ENCODE results near the gene SLC25A23. TPM values are rescaled to one million over a fixed set of nuclear protein-coding genes. Genes with fewer than 3 reads are reported as not detected.

The SLC25A23 gene
- total RNA-seq, 1 experiment from 2014 or later: 89.5 TPM

DNA sequence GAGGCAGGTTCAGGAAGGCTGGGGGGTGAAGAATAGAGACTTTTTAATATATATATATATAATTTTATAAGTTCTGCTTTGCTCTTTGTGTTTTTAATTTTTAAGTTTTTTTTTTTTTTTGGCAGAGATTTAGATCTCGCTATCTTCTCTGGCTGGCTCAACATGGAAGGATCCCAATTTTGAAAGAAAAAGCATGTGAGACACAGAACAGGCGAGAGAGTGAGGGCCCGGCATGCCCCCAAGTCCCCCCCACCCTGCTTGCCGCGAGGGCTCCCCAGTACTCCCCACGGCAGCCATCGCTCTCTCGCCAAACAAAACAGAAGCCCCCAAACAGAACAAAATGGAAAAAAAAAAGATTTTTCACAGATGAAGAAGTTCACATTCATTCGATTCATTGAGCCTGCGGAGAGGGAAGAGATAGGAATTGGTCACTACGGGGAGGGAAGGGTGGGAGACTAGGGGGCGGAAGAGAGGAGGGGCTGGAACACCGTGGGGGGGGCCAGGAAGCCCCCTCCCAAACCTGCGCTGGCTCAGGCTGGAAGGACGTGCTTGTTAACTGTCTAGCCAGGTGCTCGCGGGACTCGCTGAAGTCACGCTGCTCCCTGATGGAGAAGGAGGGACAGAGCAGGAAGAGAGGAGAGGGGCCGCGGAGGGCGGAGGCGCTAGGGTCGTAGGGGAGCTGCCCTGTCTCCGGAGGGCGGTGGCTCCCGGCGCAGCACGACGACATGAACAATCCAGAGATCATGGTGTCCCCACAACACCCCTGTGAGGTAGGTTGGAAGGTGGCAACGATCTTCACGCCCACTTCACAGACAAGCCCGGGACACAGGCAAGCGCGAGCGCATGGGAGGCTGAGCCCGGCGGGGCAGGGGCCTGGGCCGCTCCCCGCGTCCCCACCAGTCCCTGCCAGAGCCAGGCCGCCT, 45.6 kb downstream of the SLC25A23 start:
- Histone ChIP-seq H3K9me3 (ENCODE audit: control insufficient read depth in 1 of 2, insufficient read depth in 1 of 2, low read depth in 1 of 2, low read length in 2 of 2) (no peaks in the 10 kb centered on the region), H3K36me3 (ENCODE audit: control insufficient read depth in 1 of 2, insufficient read depth in 2 of 2, low read length in 2 of 2) (peaks cover 39 to 45% of the 10 kb centered on the region in 2 experiments), H3K4me3 (replicated peaks in 1 of 2; ENCODE audit: low read depth in 1 of 2, low read length in 2 of 2) (no peak overlapping the region), H3K4me1 (ENCODE audit: control insufficient read depth in 1 of 2, insufficient read depth in 2 of 2, low read length in 2 of 2) (no peaks in the 10 kb centered on the region), H3K79me2 (ENCODE audit: insufficient read depth, low read length) (peaks cover 26% of the 10 kb centered on the region), H3K27me3 (ENCODE audit: insufficient read depth, low read length) (no peaks in the 10 kb centered on the region), H3K27ac (ENCODE audit: low read depth, low read length) (no peak overlapping the region), H3K9ac (ENCODE audit: low read length) (no peak overlapping the region), H2AFZ (ENCODE audit: low read depth, low read length, poor library complexity, severe bottlenecking) (no peak overlapping the region), H3K4me2 (ENCODE audit: low read length) (no peak overlapping the region), H3K9me2 (ENCODE audit: insufficient read depth) (no peaks in the 10 kb centered on the region), H4K20me1 (ENCODE audit: insufficient read depth) (no peaks in the 10 kb centered on the region)
- CTCF ChIA-PET: no interaction called here
- RAD21 ChIA-PET (ENCODE audit: low non-redundant PET in 1 of 2, low total read pairs in 2 of 2, uncharacterized antibody in 2 of 2, unreplicated experiment in 2 of 2): no interaction called here
- no peak for ATAC-seq
- TF ChIP-seq, protein P1, sequence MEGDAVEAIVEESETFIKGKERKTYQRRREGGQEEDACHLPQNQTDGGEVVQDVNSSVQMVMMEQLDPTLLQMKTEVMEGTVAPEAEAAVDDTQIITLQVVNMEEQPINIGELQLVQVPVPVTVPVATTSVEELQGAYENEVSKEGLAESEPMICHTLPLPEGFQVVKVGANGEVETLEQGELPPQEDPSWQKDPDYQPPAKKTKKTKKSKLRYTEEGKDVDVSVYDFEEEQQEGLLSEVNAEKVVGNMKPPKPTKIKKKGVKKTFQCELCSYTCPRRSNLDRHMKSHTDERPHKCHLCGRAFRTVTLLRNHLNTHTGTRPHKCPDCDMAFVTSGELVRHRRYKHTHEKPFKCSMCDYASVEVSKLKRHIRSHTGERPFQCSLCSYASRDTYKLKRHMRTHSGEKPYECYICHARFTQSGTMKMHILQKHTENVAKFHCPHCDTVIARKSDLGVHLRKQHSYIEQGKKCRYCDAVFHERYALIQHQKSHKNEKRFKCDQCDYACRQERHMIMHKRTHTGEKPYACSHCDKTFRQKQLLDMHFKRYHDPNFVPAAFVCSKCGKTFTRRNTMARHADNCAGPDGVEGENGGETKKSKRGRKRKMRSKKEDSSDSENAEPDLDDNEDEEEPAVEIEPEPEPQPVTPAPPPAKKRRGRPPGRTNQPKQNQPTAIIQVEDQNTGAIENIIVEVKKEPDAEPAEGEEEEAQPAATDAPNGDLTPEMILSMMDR (IDR thresholded peaks at IDR 0.05 in 2 of 3, conservative IDR thresholded peaks at IDR 0.05 in 1 of 3; ENCODE audit: borderline replicate concordance in 1 of 3, insufficient read depth in 1 of 3, low read depth in 2 of 3, low read length in 2 of 3): 0 out of 6 replicates have a peak, but pooled peaks of 1 of the 3 experiments have one; percentile 10
- no peak for TF ChIP-seq ELF1 (IDR thresholded peaks at IDR 0.05; ENCODE audit: borderline replicate concordance, low read depth)
- no peak for DNase-seq (ENCODE audit: low read depth, low spot score)
- POLR2A ChIA-PET: no interaction called here
- BruUV-seq (replicated peaks): TSS peak; percentile 50
- intact Hi-C loops (cut with micrococcal nuclease): no loop called here

DNA sequence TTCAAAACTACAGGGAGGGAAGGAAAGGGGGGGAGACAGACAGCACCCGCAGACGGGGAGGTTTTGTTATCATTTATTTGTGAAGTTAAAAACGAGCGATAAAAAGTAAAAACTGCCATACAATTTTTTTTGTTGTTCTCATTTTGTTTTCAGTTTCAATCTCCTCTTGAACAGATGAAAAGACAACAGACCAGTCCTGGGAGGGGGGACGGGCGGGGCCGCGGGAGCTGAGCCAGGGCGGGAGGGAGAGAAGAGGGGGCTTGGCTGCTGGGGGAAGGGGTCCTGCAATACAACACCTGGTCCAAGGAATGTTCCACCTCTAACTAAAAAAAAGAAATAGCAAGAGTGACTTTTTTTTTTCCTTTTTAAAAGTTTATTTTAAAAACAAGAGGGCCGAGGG, 46.3 kb downstream of the SLC25A23 start:
- ChIA-PET POLR2A (no interaction called here), CTCF (no interaction called here), RAD21 (ENCODE audit: low non-redundant PET in 1 of 2, low total read pairs in 2 of 2, uncharacterized antibody in 2 of 2, unreplicated experiment in 2 of 2) (no interaction called here)
- Histone ChIP-seq H3K9me2 (ENCODE audit: insufficient read depth) (no peaks in the 10 kb centered on the region), H2AFZ (ENCODE audit: low read depth, low read length, poor library complexity, severe bottlenecking) (no peak overlapping the region), H3K9me3 (ENCODE audit: control insufficient read depth in 1 of 2, insufficient read depth in 1 of 2, low read depth in 1 of 2, low read length in 2 of 2) (no peaks in the 10 kb centered on the region), H3K9ac (ENCODE audit: low read length) (no peak overlapping the region), H3K36me3 (ENCODE audit: control insufficient read depth in 1 of 2, insufficient read depth in 2 of 2, low read length in 2 of 2) (peaks cover 32 to 38% of the 10 kb centered on the region in 2 experiments), H3K27ac (ENCODE audit: low read depth, low read length) (no peak overlapping the region), H3K4me3 (replicated peaks in 1 of 2; ENCODE audit: low read depth in 1 of 2, low read length in 2 of 2) (no peak overlapping the region), H3K4me1 (ENCODE audit: control insufficient read depth in 1 of 2, insufficient read depth in 2 of 2, low read length in 2 of 2) (no peaks in the 10 kb centered on the region), H3K4me2 (ENCODE audit: low read length) (no peak overlapping the region), H3K27me3 (ENCODE audit: insufficient read depth, low read length) (no peaks in the 10 kb centered on the region), H3K79me2 (ENCODE audit: insufficient read depth, low read length) (peaks cover 19% of the 10 kb centered on the region; the same call in 1 of the 2 replicates), H4K20me1 (ENCODE audit: insufficient read depth) (no peaks in the 10 kb centered on the region)
- BruUV-seq (replicated peaks): no TSS peak
- intact Hi-C loops (cut with micrococcal nuclease): no loop called here
- DNase-seq (ENCODE audit: low read depth, low spot score): no peak
- ATAC-seq: no peak
- no peak for TF ChIP-seq FOSL1 (IDR thresholded peaks at IDR 0.05; ENCODE audit: low read depth)
- no peak for TF ChIP-seq EZH2 (IDR thresholded peaks at IDR 0.05)
- TF ChIP-seq, protein P2, sequence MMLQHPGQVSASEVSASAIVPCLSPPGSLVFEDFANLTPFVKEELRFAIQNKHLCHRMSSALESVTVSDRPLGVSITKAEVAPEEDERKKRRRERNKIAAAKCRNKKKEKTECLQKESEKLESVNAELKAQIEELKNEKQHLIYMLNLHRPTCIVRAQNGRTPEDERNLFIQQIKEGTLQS (IDR thresholded peaks at IDR 0.05): no peak
- no peak for TF ChIP-seq EGR1 (IDR thresholded peaks at IDR 0.05; ENCODE audit: low read depth)
- TF ChIP-seq JUND (IDR thresholded peaks at IDR 0.05): no peak
- TF ChIP-seq RAD21 (IDR thresholded peaks at IDR 0.05; ENCODE audit: low read depth): no peak
- TF ChIP-seq, protein P3, sequence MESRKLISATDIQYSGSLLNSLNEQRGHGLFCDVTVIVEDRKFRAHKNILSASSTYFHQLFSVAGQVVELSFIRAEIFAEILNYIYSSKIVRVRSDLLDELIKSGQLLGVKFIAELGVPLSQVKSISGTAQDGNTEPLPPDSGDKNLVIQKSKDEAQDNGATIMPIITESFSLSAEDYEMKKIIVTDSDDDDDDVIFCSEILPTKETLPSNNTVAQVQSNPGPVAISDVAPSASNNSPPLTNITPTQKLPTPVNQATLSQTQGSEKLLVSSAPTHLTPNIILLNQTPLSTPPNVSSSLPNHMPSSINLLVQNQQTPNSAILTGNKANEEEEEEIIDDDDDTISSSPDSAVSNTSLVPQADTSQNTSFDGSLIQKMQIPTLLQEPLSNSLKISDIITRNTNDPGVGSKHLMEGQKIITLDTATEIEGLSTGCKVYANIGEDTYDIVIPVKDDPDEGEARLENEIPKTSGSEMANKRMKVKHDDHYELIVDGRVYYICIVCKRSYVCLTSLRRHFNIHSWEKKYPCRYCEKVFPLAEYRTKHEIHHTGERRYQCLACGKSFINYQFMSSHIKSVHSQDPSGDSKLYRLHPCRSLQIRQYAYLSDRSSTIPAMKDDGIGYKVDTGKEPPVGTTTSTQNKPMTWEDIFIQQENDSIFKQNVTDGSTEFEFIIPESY (IDR thresholded peaks at IDR 0.05; ENCODE audit: extremely low read depth, insufficient replicate concordance, low read length): no peak
- TF ChIP-seq SIN3A (IDR thresholded peaks at IDR 0.05; ENCODE audit: low read depth): no peak
- TF ChIP-seq ZFX (IDR thresholded peaks at IDR 0.05): no peak

Measured in HCT116 (cell line).